GM21529 (cell line): ENCODE data around the gene NSMF.

ENCODE experiments used
- ATAC-seq: cut with Tn5 transposase; IDR thresholded peaks from one replicate; pipeline ENCODE4 v1.9.1; 2021; ENCODE audit not compliant: unreplicated experiment

NSMF gene

DNA sequence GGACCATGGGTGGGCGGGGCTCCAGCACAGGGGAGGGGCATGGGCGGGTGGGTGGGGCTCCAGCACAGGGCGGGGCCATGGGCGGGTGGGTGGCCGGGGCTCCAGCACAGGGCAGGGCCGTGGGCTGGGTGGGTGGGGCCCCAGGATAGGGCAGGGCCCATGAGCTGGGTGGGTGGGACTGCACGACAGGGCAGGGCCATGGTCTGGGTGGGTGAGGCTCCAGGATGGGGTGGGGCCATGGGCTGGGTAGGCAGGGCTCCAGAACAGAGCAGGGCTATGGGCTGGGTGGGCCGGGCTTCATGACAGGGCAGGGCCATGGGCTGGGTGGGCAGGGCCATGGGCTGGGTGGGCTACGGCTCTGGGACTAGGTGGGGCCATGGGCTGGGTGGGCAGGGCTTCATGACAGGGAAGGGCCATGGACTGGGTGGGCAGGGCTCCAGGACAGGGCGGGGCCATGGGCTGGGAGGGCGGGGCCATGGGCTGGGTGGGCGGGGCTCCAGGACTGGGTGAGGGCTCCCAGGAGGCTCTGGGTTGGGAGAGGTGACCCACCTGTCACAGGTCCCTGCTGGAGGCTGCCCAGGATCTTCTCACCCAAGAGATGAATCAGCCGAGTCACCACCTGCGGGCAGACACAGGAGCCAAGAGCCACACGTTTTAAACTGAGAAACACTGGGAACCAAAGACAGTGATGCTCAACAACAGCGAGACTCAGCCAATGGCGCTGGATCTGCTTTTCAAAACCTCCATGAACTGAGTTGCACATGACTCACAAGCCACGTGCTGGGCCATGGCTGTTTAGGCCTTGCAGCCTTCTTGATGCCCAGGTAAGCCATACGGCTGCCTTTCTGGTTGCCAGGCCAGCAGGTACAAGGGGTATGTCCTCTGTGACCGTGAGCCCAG, 33.6 kb upstream of the NSMF start:
- ATAC-seq, result no peak

DNA sequence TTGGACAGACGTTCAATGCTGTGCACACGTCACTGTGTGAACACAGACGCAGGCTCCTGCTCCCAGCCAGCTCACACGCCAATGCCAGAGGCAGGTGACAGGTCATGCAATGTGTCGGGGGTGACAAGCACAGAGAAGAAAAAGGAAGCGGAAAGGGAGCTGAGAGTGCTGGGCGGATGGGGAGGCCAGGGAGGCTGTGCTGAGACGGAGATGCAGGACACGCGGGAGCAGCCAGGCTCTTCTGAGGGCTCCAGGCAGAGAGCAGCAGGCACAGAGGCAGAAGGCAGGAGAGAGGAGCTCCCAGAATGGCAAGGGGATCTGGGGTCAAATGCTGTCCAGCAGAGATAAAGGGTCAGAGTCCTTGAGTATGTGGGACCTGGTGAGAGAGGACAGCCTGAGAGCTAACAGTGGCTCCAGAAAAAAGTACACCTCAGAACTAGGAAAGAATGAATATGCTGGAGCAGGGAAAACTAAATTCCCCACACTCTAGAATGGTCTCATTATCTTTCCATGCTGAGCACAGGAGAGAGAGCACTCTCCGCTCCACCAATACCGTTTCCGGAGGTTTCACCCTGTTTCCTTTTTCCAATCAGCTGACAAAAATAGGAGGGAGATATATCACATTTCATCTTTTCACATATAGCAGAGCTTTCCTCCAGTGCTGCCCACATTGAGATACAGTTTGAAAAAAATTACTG, 32.8 kb upstream of the NSMF start:
- ATAC-seq, result no peak

DNA sequence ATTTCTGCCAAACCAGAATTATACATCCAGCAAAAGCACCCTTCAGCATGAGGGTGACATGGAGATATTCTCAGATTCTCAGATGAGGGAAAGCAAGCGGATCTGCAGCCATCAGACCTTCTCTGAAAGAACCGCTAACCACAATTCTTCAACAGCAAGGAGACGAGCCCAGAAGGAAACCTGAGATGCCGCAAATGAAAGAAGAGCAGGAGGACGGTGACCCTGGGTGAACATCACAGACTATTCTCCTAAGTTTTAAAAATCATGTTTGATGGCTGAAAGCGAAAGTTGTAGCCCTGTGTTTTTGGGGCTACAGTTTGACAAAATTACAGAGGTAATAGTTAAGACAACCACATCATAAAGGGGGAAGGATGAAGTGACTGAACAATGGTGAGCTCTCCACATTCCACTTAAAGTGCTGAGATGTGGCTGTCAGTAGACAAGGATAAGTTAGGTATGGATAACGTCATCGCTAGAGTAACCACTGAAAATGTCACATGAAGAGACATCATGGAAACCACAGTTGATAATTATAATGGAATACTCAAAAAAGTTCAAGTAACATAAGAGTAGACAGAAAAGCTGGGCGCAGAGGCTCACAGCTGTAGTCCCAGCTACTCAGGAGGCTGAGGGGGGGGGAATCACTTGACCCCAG, 31.5 kb upstream of the NSMF start:
- no peak for ATAC-seq

DNA sequence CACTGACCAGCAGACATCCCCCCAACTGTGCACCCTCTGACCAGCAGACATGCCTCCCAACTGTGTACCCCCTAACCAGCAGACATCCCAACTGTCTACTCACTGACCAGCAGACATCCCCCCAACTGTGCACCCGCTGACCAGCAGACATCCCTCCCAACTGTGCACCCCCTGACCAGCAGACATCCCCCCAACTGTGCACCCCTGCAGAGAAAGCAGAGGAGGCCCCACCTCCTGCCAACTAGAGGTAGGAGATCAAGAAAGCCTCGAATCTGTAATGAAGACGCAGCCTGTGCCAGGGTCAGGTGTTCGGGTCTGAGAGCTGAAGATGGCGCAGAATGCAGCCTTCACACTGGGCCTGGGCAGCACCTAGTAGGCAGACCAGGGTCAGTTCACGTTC, 29.8 kb upstream of the NSMF start:
- ATAC-seq, result no peak

DNA sequence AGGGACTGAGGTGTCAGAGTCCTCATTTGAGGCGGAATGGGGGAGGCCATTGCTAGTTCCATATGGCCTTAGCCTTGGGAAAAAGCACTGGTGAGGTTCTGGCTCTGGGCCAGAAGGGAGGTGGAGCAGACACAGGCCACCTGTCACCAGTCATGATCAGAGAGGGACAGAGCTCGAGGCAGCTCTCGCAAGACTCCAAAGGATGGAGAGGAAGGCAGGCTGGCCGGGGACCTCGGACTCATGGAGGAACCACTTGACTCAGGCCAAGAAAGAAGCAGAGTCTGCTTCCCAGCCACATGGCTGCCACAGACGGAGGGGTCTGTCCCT, 29.2 kb upstream of the NSMF start:
- ATAC-seq, result no peak

DNA sequence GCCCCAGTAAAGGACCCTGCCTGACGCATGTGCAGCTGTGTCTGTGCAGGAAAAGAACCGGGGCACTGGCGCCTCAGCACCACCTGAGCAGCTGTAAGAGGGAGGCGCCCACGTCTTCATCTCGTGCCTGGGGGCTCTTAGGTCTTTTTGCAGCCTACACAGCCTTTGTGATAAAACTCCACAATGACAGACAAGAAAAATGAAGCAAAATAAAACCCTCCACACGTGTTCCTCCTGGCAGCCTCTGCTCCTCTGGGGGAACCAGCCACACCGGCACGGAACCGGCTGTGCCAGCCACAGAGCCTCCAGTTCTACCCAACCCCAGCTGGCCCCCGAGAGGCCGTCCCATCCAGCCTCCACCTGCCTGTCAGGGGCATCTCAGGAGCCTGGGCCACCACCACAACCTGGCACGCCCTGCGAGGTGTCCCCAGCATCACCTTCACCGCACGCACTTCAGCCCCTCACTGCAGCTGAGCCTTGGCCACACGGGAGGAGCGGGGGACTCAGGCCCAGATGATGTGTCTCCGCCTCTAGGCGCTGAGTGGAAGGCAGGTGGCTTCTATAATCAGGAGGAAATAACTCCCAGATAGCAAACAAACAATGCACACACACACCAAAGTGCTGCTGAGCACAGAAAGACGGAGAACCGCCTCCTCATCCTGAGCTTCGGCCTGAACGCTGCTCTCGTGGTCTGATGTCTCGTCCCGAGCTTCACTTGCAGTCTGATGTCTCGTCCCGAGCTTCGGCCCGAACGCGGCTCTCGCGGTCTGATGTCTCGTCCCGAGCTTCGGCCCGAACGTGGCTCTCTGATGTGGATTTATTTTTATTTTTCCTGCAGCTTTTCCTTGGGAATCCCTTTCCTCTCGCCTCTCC, 28.6 kb upstream of the NSMF start:
- ATAC-seq, result no peak

DNA sequence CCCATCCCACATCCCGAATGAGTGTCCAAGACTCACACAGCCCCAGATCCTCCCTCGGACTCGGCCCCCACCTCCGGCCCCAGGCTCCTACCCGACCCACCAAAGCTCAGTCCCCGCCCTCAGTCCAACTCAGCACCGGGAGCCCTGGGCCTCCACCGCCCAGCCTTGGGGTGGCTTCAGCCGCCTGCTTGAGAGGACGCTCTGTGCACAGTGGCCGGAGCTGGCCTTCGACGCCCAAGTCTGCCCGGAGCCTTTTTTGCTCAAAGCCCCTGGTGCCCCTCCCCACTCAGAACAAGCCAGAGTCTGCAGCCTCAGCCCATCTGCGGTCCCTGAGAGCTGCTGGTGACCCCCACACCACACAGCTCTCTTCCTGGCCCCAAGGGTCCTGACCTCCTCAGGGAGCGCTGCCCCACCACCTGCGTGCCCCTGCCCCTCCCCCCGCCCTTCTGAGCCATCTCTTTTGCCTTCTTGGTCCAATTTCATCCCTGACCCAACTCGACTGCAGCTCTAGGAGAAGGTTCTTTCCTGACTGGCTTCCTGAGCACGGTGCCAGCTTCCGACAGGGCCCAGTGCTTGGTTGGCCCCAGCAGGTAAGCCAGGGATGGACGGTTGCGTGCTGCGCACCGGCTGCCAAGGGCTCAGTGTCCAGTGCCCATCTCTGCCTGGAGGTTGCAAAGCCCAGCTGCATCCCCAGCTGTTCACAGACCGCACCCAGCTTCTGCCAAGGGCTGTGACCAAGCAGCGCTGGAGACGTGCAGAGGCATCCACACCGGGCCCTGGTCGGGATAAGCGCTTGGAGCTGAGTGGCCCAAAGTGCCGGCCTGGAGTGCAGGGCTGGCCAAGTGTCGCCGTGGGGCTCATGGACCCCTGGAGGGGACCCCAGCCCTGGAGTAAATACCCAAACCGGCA, 27.7 kb upstream of the NSMF start:
- ATAC-seq, result no peak

DNA sequence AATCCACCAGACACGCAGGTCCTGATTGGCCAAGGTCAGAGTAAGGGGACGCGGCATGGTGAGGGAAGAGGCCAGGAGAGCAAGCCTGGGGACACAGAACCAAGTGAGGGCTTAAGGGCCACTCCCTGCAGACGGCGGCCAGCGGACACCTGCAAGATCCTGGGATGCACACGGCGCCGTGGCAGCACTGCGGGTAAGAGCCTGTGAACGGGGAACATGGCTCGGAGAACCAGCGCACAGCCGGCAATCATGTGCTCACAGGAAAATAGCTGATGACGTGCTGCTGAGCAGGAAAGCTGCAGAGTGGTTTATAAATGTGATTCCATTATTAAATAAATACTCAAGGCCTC, 27.0 kb upstream of the NSMF start:
- no peak for ATAC-seq

DNA sequence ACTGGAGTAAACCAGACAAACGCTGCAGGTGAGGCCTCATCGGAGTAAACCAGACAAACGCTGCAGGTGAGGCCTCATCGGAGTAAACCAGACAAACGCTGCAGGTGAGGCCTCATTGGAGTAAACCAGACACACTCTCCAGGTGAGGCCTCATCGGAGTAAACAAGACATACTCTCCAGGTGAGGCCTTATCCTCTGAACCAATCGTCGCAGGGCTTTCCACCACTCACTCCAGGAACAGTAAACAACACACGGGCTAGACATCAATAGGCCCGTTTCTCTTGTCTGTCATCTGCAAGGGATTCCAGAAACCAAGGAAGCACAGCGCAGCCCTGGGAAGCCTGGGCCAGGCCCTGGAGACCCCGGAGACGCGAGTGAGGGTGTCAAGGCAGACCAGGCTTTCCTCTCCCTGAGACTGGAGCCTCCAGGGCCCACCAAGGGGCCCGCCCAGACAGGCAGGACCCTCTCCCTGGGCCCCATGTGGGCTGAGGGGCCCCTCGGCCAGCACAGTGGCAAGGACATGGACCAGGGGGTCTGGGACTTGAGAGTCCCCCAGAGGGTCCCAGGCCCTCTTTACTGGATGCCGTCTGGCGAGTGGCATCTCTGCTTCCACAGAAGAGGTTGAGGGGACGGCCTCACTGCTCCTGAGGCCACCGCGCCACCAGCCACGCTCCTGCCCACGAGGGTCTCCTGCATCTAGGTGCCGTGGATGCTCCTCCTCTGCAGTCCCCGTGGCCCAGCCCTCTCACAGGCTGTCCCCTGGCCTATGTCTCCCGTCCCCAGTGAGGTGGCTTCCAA, 26.4 kb upstream of the NSMF start:
- no peak for ATAC-seq

DNA sequence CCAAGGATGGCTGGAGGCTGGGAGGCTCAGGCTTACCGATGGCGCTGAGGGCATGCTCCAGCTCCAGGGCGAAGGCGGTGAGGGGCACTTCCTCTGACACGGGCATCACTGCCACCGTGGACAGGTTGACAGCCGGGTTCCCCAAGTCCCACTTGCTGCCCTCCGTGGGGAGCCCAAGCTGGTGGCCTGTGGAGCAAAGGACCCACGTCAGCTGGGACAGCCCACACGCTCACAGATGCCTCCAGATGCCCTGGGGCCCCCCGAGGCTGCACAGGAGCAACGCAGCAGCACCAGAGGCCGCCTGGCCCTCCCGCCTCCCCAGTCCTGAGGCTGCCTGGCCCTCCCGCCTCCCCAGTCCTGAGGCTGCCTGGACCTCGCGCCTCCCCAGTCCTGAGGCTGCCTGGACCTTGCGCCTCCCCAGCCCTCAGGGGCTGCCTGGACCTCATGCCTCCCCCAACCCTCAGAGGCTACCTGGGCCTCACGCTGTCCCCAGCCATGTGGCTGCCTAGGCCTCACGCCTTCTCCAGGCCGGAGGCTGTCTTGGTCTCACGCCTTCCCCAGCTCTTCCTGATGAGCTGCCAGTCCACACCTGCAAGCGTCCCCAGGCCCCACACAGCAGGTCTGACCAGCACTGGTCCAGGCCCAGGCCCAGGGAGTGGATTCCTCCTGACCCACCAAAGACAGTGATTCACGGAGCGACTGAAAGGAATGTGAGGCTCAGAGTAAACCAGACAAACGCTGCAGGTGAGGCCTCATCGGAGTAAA, 25.6 kb upstream of the NSMF start:
- no peak for ATAC-seq

DNA sequence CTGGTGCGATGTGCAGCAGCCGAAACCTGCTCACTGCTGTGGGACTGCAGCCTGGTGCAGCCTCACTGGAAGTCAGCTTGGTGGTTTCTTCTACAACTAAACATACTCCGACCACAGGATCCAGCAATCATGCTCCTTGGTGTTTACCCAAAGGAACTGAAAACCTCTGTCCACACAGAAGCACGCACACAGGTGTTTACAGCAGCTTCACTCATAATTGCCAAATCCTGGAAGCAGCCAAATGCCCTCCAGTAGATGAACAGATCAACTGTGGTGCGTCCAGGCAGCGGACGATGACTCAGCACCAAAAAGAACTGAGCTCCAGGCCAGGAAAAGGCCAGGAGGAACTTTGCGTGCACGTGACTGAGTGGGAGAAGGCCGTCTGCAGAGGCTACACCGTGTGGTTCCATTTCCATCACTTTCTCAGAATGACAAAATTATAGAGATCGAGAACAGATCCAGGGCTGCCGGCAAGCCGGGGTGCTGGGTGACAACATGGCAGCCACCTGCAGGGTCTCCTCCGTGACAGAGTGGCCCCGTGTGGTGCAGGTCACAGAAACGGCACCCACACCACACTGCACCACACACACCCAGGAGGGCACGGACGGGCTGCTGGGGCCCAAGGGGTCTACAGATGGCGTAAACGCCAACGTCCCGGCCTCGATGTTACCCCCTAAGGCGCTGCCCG, 23.1 kb upstream of the NSMF start:
- no peak for ATAC-seq

DNA sequence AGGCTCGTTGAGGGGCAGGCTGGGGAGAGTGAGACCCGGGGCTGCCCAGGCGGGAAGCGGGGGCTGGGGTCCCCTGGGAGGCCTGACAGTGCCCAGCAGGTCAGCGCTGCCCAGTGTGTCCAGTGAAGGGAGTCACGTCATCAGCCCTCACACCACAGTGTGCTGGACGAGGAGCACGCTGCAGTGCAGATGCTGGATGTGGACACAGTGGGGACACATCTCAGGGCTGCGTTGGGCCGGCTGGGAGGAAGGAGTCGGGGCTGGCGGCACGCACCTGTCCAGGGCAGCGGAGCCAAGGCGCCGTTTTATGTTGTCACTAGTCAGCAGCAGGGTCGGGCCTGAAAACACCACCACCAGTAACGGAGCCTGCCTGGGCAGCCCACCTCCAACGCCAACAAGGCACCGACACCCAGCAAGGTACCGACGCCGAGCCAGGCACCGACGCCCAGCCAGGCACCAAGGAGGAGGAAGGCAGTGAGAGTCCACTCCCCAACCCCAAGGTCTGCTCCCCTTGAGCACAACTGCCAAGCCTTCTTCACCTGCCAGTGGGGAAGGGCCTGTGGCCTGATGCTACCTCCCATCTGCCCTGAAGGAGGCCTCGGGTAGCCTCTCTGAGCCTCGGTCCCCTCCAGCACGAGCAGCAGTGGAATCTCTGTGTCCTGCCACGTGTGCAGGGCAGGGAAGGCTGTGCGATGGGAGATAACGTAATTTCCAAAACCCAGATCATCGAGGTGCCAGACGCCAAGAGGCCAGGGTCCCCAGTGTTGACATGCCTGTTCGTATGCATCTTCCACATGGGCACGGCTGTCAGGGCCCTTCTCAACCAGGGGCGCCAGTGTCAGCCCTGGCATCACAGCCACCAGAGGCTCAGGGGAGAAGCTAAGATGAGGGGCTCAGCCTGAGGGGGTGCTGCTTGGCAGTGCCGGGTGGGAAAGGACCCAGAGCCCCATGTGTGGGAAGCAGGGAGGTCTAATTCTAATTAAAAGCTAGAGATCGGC, 21.9 kb upstream of the NSMF start:
- no peak for ATAC-seq

DNA sequence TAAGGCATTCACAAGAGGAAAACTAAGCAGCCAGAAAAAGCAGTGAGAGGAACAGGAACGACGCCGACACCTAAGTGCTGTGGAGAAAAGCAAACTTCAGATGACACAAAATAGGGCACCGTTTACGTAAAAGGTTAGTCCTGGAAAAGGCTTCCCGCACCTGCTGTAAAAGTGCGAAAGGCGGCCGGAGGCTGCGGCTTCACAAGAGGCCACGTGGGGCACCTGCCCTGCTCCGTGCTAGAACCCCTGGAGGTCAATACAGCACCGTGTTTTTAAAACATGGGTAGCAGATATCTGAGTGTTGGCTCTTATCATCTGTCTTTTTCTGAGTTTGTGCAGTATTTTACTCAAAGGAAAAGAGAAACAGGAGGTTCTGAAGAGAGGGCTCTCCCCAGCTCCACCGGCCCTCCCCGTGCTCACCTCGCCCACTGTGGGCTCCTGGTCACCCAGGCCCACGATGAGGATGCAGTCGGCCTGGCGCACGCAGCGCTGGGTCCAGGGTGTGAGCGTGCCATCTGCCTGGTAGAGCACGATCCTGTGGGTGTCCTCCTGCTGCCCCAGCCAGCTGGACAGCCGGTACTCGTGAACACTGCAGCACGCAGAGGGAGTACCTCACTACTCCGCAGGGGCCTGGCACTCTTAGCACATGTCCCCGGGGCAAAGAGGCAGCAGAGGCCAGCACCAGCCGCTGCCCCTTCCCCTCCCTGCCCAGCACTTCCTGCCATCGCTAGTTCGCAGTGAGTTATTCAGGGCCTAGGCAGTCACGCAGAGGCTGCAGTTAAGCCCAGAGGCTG, 21.0 kb upstream of the NSMF start:
- ATAC-seq, result no peak

DNA sequence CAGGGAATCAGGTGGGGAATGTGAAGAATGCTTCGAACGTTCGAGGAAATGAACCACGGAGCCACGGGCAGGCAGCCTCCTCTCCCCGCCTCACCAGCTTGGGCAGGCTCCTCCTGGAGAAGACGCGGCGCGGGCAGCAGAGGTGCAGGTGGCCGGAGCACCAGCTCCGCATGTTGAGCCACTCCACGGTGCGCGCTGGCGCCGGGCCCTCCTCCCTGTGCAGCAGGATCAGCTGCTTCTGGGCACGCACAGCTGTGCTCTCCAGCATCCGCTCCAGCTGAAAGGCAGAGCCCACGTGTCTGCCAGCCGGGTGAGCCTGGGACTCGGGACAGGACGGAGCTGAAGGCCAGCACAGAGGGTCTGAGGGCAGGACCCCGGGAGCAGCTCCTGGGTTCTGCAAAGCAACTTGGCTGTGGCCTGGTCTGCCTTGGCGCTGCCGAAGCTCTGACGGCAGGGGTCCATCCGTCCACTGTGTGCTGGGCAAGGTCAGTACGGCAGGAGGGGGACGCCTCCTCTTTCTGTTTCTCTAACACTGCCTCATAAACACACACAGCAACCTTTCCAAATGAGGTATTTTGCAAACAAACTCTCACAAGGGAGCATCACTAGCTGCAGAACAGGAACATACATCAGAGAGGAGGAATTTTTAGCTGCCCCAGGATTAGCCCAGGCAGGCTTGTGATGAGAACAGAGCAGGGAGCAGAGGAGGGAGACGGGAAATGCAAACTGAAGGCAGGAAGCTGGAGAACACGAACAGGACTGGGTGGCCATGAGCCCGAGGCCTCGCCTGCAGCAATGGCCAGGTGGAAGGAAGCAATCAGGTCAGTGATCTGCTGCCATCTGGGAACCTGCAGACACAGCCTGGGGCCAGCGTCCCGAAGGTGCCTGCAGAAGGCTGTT, 20.1 kb upstream of the NSMF start:
- ATAC-seq, result no peak

DNA sequence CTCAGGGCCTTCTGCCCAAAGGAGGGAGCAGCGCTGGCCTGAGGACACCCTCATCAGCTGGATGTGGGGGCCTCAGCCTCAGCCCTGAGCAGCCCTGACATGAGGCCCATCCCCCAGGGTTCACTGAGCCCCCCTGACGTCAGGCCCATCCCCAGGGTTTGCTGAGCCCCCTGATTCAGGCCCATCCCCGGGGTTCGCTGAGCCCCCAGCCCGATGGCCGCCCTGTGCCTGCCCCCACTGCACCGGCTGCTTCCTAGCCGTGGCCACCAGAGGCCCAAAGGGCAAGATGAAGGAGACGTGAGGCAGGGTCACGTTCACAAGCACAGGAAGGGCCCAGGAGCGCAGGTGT, 19.5 kb upstream of the NSMF start:
- no peak for ATAC-seq
